Kidney capillary endothelial cell (primary cell): ENCODE measurements around the gene NGB.
"Not testable (repeated sequence)": the region's sequence is repeated elsewhere in the genome, so short reads cannot be mapped to it uniquely, and the experiment has no call there.

Experiments used
- DNase-seq: peaks from one replicate; pipeline ENCODE4 v3.0.0-alpha.2; 2018; ENCODE audit warnings: low spot score

NGB gene

DNA sequence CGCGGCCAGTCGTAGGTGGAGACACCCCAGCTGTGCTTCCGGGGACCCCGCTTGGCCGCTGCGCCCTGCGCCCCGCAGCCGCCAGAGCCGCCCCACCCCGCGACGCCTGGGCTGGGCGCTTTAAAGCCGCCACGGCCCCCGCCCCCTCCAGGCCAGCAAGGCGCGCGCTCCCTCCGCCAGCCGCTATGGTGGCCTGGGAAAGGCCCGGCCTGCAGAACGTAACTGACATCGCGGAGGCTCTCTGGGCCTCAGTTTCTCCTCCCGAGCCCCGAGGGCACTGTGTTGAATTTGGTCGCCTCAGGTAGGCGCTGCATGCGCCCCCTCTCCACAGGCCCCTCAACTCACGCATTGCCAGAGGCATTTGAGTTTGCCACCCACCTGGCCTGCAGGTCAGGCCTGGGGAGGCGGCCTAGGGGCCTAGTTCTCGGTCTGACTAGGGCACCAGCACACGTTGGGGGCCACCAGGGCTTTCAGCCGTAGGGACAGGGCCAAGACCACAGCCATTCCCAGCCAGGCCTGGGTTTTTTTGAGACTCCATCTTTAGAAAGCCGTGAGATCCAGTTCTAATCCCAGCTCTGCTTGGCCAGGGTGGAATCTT lies at the start of gene NGB:
NGB (minus strand) TSS at position 94 of the 598 bp plus-strand sequence. CDS start 269 bp downstream, outside the sequence.
- no peak for DNase-seq

GRCh38 chr14:77320238-77320935 lies 49.4 kb upstream of the NGB start, which contains the start of gene POMT2:
POMT2 (minus strand) TSS chr14:77320883; CDS start chr14:77320681, 202 bp downstream.
- peak; percentile 89 for DNase-seq

- DNase-seq: peak; percentile 36
Observed at GRCh38 chr14:77319422-77319821, 48.4 kb upstream of the NGB start.

DNA sequence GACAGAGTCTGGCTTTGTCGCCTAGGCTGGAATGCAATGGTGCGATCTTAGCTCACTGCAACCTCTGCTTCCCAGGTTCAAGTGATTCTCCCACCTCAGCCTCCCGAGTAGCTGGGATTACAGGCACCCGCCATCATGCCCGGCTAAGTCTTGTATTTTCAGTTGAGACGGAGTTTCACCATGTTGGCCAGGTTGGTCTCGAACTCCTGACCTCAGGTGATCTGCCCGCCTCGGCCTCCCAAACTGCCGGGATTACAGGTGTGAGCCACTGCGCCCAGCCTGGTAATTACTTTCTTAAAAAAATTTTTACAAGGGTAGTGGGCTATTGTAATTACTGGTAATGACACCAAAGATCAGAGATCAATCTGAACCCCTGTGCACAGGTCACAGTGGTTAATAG lies 47.8 kb upstream of the NGB start:
- DNase-seq: not testable (repeated sequence)

DNA sequence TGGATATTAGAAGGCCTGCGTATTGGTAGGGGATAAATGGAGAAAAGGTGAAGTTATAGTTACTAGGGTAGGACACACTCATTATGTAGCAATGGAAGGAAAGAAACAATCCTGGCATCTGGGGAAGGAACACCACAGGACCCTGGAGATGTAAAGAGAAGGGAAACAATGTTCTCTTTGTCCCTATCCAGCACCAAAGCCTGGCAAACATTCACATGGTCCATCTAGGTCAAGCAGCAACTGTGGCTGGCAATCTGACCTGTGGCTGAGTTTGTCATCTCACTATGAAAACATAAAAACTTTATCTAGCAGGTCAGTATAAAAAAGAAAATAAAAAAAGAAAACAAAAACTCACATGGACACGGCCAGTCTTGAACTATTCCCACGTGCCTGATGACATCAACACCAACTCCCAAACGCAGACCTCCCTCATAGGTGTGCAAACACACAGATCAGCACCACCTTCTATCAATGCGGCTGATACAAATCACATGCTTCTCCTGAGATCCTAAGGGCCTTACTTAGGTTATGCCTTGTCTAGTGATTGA lies 47.1 kb upstream of the NGB start:
- no peak for DNase-seq

GRCh38 chr14:77316872-77317301 lies 45.9 kb upstream of the NGB start:
- DNase-seq: no peak

DNA sequence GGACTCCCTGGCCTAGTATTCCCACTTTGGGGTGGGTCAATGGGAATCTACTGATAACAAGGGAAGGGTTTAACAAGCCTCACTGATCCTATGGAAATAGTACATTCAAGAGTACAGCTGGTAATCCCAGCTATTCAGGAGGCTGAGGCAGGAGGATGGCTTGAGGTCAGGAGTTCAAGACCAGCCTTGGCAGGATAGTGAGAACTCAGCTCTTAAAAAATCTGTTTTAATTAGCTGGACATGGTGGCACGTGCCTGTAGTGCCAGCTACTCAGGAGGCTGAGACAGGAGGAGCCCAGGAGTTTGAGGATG lies 45.1 kb upstream of the NGB start:
- DNase-seq: no peak

DNA sequence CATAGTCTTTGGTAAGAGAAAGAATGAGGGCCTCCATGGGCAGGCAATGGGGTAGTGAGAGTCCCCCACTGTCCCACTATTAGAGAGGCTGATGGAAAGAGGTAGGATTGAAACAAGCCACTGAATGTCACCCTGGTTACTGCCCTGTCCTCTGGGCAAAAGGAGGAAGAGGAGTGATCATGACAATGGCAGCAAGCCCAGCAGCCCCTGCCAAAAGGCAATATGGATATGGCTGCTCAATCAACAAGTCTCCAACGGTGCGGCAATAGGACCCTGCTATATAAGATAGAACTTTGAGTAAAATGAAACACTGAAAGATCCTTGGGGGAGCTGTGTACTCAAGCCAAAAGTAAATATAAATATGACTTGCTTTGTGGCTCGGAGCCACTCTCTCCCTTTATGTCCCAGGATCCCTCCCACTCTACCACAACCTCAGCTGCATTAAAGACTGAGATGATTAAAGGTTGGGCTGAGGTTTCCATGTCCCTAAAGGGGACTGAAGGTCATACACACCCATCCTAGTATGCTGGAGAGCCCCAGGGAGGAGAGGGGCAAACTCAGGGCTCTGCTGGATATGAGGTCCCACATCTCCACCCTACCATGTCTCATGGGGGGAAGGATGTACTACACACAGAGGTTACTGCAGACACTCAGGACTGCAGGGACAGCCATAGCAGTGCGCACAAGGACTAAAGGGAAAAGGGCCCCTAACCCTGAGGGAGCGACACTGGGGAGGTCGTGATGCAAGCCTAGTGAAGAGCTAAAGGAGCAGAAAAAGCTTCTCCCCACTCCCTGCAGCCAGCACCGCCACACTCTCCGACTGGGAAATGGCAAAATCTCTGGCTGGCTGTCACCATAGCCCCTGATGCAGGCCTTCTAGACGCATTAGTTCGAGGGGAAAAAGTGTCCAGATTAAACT lies 43.8 kb upstream of the NGB start:
- no peak for DNase-seq

DNA sequence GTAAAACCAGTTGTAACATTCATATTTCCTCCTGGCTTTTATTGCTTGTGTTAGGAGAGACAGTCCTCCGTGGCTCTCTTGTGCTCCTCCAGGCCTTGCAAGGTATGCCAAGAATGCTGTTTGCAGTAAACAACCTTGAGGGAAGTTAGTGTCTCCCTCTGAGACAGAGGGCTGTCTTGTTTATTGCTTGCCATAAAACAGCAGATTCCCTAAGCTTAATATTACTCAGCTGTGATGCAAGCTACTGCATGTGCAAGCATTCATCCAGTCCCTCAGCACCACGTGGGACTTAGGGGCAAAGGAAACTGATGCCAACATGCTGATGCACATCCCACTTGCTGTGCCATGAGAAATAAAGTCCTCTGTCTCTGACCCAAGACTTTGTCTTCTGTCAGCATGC lies 43.0 kb upstream of the NGB start:
- peak; percentile 46 for DNase-seq

- DNase-seq: no peak
Observed at GRCh38 chr14:77313371-77313770, 42.4 kb upstream of the NGB start.

DNA sequence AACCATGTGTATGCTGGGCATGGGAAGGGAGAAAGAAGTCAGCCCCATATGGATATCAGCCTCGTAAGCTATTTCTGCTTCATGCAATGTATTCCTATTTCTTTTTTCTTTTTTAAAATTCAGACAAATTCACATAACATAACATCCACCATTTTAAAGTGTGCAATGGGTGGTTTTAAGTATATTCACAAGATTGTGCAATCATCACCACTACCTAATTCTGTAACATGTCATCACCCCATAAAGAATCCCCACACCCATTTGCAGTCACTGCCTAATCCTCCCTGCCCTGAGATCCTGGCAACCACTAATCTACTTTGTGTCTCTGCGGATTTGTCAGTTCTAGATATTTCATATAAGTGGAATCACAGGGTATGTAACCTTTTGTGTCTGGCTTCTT lies 40.2 kb upstream of the NGB start:
- no peak for DNase-seq

- DNase-seq: no peak
Observed at GRCh38 chr14:77310026-77310425, 39.0 kb upstream of the NGB start.

GRCh38 chr14:77309131-77309530 lies 38.1 kb upstream of the NGB start:
- DNase-seq: no peak

GRCh38 chr14:77306851-77307496 lies 36.0 kb upstream of the NGB start:
- no peak for DNase-seq

DNA sequence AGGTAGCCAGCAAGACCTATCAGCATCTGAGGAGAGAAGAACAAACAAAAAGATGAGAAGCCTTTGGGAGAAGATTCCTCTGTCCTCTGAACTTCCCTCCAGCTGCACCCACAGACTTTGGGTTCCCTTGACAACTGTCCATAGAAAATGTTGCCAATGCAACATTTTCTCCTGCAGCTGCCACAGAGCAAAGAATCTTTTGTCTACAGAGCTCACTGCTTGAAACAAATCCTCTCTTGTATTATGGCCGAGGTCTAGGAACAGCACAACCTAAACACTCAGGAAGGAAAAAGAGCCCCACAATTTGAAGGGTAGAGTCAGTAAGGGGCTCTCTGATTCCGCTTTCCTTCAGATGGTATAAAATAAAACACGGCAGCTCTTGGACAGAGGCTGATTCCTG lies 35.4 kb upstream of the NGB start:
- no peak for DNase-seq

DNA sequence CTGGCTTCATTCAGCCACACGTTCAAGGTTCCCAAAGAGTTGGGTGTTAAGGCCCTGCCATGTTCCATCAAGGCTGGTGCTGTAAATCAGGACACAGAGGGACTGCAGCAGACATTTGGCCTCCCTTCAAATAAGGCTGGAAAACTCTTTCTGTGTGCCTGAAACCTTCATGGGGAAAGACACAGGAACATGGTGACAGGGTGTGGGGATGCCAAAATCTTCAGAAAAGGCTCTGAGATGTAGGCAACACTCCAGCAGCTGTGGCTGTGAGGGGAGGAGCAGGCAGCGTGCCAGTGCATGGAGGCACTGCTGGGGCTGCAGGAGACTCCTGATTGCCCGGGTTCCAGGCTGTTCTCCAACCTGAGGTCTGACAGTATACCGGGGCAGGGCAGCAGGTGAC lies 34.7 kb upstream of the NGB start:
- no peak for DNase-seq

DNA sequence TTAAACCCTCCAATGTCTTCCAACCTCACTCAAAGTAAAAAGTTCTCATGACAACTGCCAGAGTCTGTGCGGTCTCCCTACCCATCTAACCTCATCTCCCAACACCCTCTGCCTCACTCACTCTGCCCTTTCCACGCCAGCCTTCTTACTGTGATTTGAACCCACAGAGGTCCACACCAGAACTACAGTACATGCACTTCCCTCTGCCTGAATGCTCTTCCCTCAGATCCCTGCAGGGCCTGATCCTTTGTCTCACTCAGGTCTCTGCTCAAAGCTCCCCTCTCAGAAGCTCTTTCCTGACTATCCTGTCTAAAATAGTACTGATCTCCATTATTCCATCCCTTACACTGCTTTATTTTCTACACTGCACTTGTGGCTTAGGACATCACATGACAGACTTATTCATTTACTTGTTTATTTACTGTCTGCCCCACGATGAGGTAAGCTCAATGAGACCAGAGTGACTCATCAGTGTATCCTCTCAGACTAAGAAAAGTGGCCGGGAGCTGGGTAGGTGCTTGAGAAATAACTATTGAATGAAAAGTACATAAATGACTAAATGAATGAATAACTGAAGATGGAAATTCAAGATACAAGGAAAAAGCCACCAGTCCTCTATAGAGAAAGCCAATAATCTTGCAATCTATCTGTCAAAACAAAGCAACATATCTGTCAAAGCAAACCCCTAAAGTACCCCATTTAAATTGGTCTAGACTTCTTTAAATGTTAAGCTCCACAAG lies 32.6 kb upstream of the NGB start:
- peak; percentile 85 for DNase-seq

DNA sequence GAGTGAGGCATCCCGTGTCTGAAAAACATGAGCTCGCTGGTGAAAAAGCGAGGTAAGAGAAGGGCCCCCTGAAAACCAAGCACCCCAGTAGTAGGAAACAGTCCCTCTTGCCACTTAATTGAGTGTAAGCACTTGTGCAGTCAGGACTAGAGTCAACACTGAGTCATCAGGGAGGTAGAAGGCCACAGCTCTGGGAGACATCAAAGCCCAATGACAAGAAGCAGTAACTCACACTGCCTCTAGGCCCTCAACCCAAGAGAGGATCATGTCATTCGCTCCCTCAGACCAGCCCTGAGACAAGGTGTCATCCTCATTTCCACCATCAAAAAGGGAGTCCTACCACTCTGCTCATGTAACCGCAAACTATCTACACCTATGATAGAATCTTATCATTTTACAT lies 31.9 kb upstream of the NGB start:
- DNase-seq: peak; percentile 64

DNA sequence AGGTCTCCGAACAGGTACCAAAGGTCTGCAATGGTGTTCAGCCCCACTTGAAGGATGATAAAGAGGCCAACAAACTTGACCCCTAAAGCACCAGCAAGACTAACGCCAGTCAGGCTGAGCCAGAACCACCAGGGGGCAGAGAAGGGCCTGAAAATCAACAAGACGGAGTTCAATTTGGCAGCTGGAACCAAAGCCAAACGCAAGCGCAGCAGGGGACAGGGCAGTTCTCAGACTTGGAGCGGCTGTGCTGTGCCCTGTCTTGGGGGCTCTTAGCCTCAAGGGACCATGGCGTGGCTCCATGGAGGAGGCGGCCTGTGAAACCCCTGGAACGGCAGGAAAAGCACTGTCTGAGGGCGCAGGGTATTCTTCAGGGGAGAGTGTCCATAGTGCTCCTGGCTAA lies 30.1 kb upstream of the NGB start:
- peak; percentile 71 for DNase-seq

- no peak for DNase-seq
Observed at GRCh38 chr14:77299771-77300170, 28.8 kb upstream of the NGB start.

DNA sequence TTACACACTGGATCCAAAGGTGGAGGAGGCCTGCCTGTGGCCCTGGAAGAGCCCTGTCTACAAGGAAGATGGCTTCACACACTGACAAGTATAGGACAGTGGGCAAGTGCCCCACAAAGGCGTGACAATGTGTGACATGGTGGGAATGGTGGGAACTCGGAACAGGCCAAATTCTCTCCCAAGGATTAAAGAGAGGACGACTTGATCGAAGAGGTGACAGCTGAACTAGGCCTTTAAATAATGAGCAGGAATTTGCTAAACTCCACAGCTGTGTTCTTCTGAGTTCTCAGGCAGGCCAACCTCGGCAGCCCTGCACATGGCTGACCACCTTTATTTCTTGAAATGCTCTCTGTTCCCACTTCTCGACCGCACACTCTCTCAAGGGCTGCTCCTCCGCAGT lies 25.9 kb upstream of the NGB start:
- no peak for DNase-seq
